GM18511 (cell line): ENCODE data around the gene CAST.
"Not testable (repeated sequence)": the region's sequence is repeated elsewhere in the genome, so short reads cannot be mapped to it uniquely, and the experiment has no call there.

ENCODE experiments used
- ATAC-seq: cut with Tn5 transposase; IDR thresholded peaks from one replicate; pipeline ENCODE4 v1.9.1; 2021; ENCODE audit warnings: mild to moderate bottlenecking, moderate library complexity; ENCODE audit not compliant: unreplicated experiment

Gene CAST

DNA sequence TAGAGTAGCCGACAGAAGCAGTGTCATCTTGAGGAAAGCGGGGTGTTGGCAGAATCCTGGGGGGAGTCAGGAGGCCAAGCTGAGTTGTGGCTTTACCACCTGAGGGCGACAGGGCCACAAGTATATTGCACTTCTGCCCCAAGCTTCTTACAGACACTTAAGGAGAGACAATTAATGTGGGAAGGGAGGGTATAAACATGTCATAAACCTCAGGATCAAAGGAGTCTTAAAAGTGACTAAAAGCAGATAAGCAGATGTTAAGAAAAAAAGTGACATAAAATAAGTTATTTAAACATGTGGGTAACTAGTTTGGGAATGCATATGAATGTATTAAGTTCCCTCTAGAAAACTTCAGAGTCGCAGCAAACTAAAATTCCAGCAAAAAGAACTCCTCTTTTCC is 81.6 kb downstream of the CAST start:
- no peak for ATAC-seq

DNA sequence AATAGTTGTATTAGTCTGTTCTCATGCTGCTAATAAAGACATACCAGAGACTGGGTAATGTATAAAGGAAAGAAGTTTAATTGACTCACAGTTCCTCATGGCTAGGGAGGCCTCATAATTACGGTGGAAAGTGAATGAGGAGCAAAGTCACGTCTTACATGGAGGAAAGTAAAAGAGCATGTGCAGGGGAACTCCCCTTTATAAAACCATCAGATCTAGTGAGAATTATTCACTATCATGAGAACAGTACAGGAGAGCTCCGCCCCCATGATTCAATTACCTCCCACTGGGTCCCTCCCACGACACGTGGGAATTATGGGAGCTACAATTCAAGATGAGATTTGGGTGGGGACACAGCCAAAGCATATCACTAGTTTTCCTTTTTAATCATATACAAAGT is 82.0 kb downstream of the CAST start:
- ATAC-seq, result not testable (repeated sequence)

DNA sequence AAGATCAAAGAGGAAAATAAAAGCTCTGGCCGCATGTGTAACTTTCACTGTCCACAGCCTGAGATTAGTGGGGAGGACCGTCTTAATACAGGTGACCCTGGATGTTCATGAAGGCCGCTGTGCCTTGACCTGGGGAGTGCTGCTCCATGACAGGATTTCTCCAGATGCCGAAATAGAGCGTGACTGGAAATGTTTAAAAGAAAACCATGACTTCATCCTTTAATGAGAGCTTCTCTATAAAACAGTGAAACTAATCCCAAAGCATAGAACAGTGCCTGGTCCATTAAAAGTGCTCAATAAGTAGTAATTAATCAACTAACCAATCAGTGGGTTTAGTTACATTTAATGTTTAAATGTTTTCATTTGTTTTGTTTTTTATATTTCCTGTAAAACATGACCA is 82.8 kb downstream of the CAST start:
- ATAC-seq, result no peak

DNA sequence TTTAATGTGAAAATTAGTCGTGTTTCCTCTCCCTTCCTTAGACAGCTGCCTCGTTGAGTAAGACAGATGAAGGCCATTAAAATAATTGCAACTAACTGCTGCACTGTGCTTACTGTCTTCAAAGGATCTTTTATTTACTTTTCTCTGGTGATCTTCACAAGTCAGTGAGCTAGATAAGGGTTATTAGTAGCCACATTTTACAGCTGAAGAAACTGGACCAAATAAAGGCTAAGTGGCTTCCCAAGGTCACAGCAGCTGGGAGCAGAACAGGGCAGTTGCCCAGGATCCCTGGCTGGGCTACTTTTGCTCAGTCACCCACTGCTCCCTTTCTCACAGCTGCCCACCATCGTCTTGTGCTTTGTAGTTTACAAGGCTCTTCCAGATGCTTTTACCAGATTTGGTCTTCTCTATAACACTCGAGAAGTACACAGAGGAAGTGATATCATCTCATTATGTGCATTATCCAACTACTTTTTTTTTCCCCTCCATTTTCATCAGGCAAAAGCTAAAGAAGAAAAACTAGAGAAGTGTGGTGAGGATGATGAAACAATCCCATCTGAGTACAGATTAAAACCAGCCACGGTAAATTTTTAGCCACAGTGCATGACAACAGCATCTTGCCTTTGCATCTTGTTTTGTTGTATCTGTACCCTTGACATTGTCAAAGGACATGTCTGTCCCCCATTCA is 83.8 kb downstream of the CAST start:
- no peak for ATAC-seq

DNA sequence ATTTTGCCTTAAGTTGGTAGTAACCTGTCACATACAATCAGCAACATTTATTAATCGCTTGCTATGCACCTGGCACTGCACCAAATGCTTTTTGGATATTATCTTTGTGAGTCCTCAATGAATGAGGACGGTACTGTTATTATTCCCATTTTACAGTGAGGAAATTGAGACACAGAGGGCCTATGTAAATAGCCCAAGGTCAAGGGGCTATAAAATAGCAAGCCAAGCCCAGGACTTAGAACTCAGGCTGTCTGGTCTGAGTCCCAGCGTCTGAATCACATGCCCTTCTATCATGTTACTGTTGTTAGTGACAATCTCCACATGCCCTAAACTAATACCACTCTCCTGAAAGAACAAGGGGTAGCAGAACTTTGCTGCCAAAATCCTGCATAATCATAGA is 85.5 kb downstream of the CAST start:
- no peak for ATAC-seq

DNA sequence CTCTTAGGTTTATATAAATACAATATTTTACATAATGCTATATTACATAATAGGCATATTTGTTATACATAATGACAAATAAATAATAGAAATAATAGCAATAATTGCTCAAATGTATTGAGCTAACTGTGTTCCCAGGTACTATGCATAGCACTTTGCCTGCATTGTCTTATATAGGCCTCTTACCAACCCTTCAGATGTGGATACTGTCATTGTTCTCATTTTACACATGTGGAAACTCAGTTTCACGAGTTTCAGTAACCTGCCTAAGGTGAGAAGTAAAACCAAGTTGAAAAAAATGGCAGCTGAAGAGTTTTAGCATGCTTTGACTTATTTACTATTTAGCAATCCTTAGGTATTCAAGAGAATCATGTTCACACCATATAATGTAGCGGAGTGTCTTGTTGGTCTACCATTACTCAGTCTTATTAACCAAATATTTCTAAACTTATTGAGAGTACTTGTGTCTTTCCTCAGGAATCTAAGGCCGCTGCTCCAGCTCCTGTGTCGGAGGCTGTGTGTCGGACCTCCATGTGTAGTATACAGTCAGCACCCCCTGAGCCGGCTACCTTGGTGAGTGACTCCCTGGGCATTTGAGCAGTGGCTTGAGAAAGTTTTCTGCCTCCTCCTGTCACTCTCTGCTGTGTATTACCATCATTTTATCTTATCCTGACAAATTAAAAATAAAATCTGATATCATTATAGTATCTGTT is 88.1 kb downstream of the CAST start:
- ATAC-seq, result no peak

DNA sequence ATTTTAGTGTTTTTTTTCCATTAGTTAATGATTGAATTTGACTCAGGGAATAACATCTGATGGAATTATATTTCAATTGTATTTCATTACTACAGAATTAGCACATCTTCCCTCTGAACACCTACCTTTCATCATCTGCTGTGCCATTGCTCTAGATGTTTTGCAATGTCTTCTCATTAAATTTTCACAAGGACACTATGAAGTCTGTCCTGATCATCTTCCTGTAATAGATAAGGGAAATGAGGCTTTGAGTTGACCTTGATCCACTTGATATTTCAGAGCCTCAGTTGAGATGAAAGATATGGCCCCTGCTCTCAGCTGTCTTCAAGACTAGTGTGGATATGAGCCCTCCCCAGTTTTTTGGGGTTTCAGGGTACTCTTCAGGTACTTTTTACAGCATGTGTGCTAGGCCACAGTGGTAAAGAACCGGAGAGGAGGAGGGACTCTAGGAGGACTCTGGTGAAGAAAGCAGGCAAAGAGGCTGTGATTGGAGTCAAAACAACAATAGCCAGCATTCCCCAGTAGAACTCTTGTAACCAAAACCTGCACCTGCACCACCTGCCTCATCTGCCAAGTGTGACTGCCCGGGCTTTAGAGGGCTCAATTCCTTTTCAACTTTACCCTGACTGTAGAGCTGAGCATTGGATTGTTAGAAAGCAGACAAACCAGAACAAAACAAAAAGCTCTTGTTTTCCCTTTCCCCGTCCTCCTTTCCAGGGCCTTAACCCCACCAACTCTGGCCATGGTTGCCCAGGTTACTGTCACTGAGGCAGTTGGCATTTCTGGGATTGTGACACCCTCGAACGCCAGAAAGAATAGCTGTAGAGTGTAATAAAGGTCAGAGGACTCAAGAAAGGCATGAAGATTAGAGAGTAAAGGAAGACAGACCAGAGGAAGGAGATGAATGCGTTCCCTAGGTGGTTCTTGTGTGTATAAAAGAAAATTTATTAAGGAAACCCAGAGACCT is 89.3 kb downstream of the CAST start:
- ATAC-seq, result no peak

DNA sequence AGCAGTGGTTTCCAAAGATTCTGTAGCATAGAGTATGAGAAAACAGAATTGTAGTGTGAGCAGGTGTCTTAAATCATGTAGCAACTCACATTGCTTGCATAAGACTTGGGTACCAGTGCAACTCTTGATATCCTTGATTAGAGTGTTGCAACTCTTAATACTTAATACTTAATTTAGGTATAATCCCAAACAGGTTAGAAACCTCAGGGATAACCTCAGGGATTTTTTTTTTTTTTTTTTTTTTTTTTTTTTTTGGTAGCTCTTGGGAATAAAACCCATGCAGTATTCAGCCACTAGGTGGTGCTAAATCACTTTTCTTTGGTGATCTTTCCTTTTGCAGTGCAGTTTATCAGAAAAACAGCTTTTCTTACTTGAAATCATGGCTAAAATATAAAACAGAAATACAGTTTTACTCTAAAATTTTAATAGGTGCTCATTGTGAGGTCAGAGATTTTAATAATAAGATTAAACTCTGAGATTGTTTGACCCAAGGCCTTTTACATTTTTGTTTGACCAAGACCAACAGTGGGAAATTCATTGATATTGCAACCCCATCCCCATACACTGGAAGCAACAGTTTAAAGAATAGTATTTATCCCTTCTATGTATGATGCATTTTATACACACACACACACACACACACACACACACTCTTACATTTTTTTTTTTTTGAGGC is 90.3 kb downstream of the CAST start:
- no peak for ATAC-seq

GRCh38 chr5:96753017-96753397 is 90.8 kb downstream of the CAST start:
- ATAC-seq, result no peak

- ATAC-seq, result no peak
Measured at GRCh38 chr5:96753848-96754247, 91.7 kb downstream of the CAST start.

- peak; percentile 49 for ATAC-seq
Measured at GRCh38 chr5:96755851-96756250, 93.7 kb downstream of the CAST start.

- ATAC-seq, result no peak
Measured at GRCh38 chr5:96756985-96757384, 94.8 kb downstream of the CAST start.

- ATAC-seq, result no peak
Measured at GRCh38 chr5:96758621-96759020, 96.4 kb downstream of the CAST start.

- ATAC-seq, result no peak
Measured at GRCh38 chr5:96761618-96762017, 99.4 kb downstream of the CAST start.

GRCh38 chr5:96763026-96763425 is 100.8 kb downstream of the CAST start:
- no peak for ATAC-seq

GRCh38 chr5:96765043-96765442 is 102.9 kb downstream of the CAST start:
- no peak for ATAC-seq

- no peak for ATAC-seq
Measured at GRCh38 chr5:96768708-96769251, 106.6 kb downstream of the CAST start.

DNA sequence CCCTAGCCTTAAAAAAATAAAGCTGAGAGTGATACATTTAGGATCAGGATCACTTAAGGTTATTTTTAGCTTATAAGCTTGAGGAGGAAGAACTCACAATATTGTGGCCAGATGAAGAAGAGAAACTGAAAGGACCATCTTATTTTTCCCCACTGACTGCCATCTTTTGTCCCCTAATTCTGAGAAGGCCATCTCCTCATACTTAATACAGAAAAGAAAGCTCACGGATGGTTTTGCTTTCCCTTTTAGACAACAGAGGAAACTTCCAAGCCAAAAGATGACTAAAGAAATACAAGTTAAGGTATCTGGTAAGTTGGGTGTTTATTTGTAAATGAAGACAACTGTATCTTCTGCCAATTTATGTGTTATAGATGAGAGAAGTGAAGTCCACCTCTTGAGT is 109.2 kb downstream of the CAST start:
- ATAC-seq, result no peak

GRCh38 chr5:96772111-96772510 is 109.9 kb downstream of the CAST start:
- ATAC-seq, result no peak

GRCh38 chr5:96772542-96772941 is 110.4 kb downstream of the CAST start:
- ATAC-seq, result no peak

DNA sequence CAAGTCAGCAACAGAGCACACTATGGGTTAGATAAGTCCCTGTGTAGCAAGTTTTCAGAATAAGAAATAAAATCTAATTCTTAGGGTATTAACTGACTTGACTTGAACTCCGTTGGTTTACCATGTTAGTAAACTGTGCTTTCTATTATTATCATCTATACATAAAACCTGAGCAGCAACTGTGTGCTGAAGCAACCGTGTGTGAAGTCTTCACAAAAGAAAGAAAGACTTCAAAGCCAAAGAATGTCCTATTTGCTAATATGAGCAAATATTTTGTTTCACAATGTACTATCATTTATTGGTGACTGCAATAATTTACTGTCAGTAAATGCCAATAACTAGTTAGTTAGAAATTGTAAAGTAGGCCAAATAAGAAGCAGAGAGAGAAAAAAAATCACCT is 112.9 kb downstream of the CAST start:
- no peak for ATAC-seq
